Liver (tissue), 9 donors: ENCODE results near the gene PEX19. TPM values are rescaled to one million over a fixed set of nuclear protein-coding genes. Genes with fewer than 3 reads are reported as not detected.

ENCODE experiments used
- DNase-seq: peaks from one replicate; pipeline ENCODE4 v3.0.0-alpha.2; 2017; ENCODE audit warnings: low spot score
- H3K27ac ChIP-seq, 2 donors: one replicate each; pipeline ENCODE4 v1.7.0; 2013; ENCODE audit warnings: inconsistent platforms in 2 of 2, low read length in 2 of 2, control low read depth in 1 of 2, low read depth in 1 of 2, mild to moderate bottlenecking in 1 of 2
- H3K27me3 ChIP-seq, 4 donors: one replicate each; pipeline versions ENCODE4 v1.6.1 to v1.7.0; 2013; ENCODE audit warnings: low read length in 3 of 4, inconsistent platforms in 1 of 4, mild to moderate bottlenecking in 1 of 4, moderate library complexity in 1 of 4; ENCODE audit not compliant: control insufficient read depth in 4 of 4, insufficient read depth in 4 of 4
- H3K36me3 ChIP-seq, 4 donors: one replicate each; pipeline versions ENCODE4 v1.6.1 to v1.7.0; 2013; ENCODE audit warnings: low read length in 3 of 4, mild to moderate bottlenecking in 3 of 4, low read depth in 1 of 4, moderate library complexity in 1 of 4; ENCODE audit not compliant: control insufficient read depth in 4 of 4, insufficient read depth in 3 of 4
- H3K4me1 ChIP-seq, 4 donors: one replicate each; pipeline versions ENCODE4 v1.6.1 to v1.7.0; 2013; ENCODE audit warnings: low read length in 3 of 4, mild to moderate bottlenecking in 3 of 4, moderate library complexity in 1 of 4; ENCODE audit not compliant: control insufficient read depth in 4 of 4, insufficient read depth in 4 of 4
- H3K4me3 ChIP-seq, 3 donors: one replicate each; pipeline versions ENCODE4 v1.6.1 to v1.7.0; 2013; ENCODE audit warnings: low read length in 3 of 3, control low read depth in 1 of 3, low read depth in 1 of 3, mild to moderate bottlenecking in 1 of 3
- H3K9ac ChIP-seq, 2 donors: one replicate each; pipeline ENCODE4 v1.7.0; 2013; ENCODE audit warnings: low read length in 2 of 2, mild to moderate bottlenecking in 2 of 2, moderate library complexity in 2 of 2, control low read depth in 1 of 2, low read depth in 1 of 2
- H3K9me3 ChIP-seq, 4 donors: one replicate each; pipeline versions ENCODE4 v1.6.1 to v1.7.0; 2013; ENCODE audit warnings: low read length in 3 of 4; ENCODE audit not compliant: control insufficient read depth in 4 of 4
- ATF3 ChIP-seq: IDR thresholded peaks from 2 replicates; pipeline ENCODE4 v1.6.1; 2016; ENCODE audit warnings: antibody characterized with exemption
- CTCF ChIP-seq: fragments of 150-350 bp; IDR thresholded peaks from 2 replicates; pipeline ENCODE4 v1.5.1; 2017; ENCODE audit warnings: improper control_type of control experiment, low read depth, low read length; ENCODE audit not compliant: missing input control
- EGR1 ChIP-seq, 2 donors: IDR thresholded peaks; 2 replicates each; pipeline ENCODE4 v1.6.1; 2016 to 2018; ENCODE audit warnings: antibody characterized with exemption in 2 of 2, low read depth in 2 of 2
- FOXA1 ChIP-seq: IDR thresholded peaks from 2 replicates; pipeline ENCODE4 v1.6.1; 2016; ENCODE audit warnings: antibody characterized with exemption
- FOXA2 ChIP-seq: IDR thresholded peaks from 2 replicates; pipeline ENCODE4 v1.6.1; 2016; ENCODE audit warnings: antibody characterized with exemption
- GABPA ChIP-seq, 2 donors: IDR thresholded peaks in 1 of 2; conservative IDR thresholded peaks in 1 of 2; 2 replicates each; pipeline ENCODE4 v1.6.1; 2016; ENCODE audit warnings: antibody characterized with exemption in 2 of 2, mild to moderate bottlenecking in 1 of 2, moderate library complexity in 1 of 2
- HNF4A ChIP-seq, 2 donors: conservative IDR thresholded peaks; 2 replicates each; pipeline ENCODE4 v1.6.1; 2016; ENCODE audit warnings: antibody characterized with exemption in 2 of 2, mild to moderate bottlenecking in 2 of 2
- HNF4G ChIP-seq: IDR thresholded peaks from 2 replicates; pipeline ENCODE4 v1.6.1; 2016; ENCODE audit warnings: antibody characterized with exemption
- JUND ChIP-seq, 2 donors: IDR thresholded peaks; 2 replicates each; pipeline ENCODE4 v1.6.1; 2016; ENCODE audit warnings: antibody characterized with exemption in 2 of 2
- MAX ChIP-seq: IDR thresholded peaks from 2 replicates; pipeline ENCODE4 v1.6.1; 2016; ENCODE audit warnings: antibody characterized with exemption
- NR2F2 ChIP-seq: IDR thresholded peaks from 2 replicates; pipeline ENCODE4 v1.6.1; 2016; ENCODE audit warnings: antibody characterized with exemption
- RAD21 ChIP-seq, 2 donors: IDR thresholded peaks; 2 replicates each; pipeline ENCODE4 v1.6.1; 2016; ENCODE audit warnings: antibody characterized with exemption in 2 of 2, mild to moderate bottlenecking in 2 of 2
- REST ChIP-seq: IDR thresholded peaks from 2 replicates; pipeline ENCODE4 v1.6.1; 2016; ENCODE audit warnings: antibody characterized with exemption, mild to moderate bottlenecking
- RXRA ChIP-seq, 2 donors: IDR thresholded peaks; 2 replicates each; pipeline ENCODE4 v1.6.1; 2017 to 2018; ENCODE audit warnings: antibody characterized with exemption in 2 of 2, mild to moderate bottlenecking in 1 of 2
- SP1 ChIP-seq: IDR thresholded peaks from 2 replicates; pipeline ENCODE4 v1.6.1; 2018; ENCODE audit warnings: antibody characterized with exemption, mild to moderate bottlenecking
- TAF1 ChIP-seq: conservative IDR thresholded peaks from 2 replicates; pipeline ENCODE4 v1.6.1; 2016; ENCODE audit warnings: antibody characterized with exemption, mild to moderate bottlenecking
- WGBS: extraction: QIAGEN DNeasy Blood & Tissue Kit; methylation state at CpG from one replicate; pipeline ENCODE4 v1.1.7; 2013; 5-methylcytosine and 5-hydroxymethylcytosine counted together
- polyA plus RNA-seq, 2 donors: library from polyadenylated mRNA; stranded (reverse) in 1 of 2; unstranded in 1 of 2; fragments of 200-250 nt in 1 of 2; fragments of >200 nt in 1 of 2; fragmentation: Nextera tagmentation in 1 of 2; extraction: Ambion mirVana in 1 of 2; gene quantifications; one replicate each; pipeline versions ENCODE4 v1.2.1 to v1.2.3, GENCODE V29; 2013 to 2015
- total RNA-seq, 2 donors: library from RNA; depleted of rRNA; stranded (reverse); fragments of >200 nt; gene quantifications; one replicate each; pipeline ENCODE4 v1.2.3, GENCODE V29; 2014
- donor health status: healthy.
- donor health status: healthy.
- donor health status: healthy.
- donor health status: healthy.
- donor health status: healthy.

PEX19 gene
- total and polyA plus RNA-seq, 4 donors: 24.8 to 73.9 (median 43.7) TPM

GRCh38 chr1:160326418-160326817 lies 41.5 kb upstream of the PEX19 start:
- no peak overlapping the region for H3K27ac ChIP-seq
- H3K9ac ChIP-seq: no peak overlapping the region
- no peak for DNase-seq
- H3K27me3 ChIP-seq: no peaks in the 10 kb centered on the region
- WGBS: 96% methylated on average over 5 of the region's 5 CpGs
- TF ChIP-seq ATF3 (no peak), SP1 (no peak), RXRA (IDR thresholded peaks at IDR 0.05) (no peak), NR2F2 (no peak), GABPA (IDR thresholded peaks at IDR 0.05 in 1 of 2, conservative IDR thresholded peaks at IDR 0.05 in 1 of 2) (no peak), EGR1 (IDR thresholded peaks at IDR 0.05; ENCODE audit: low read depth in 2 of 2) (no peak), HNF4G (no peak), REST (no peak), MAX (no peak), CTCF (no peak), JUND (IDR thresholded peaks at IDR 0.05) (no peak), RAD21 (IDR thresholded peaks at IDR 0.05) (no peak), HNF4A (conservative IDR thresholded peaks at IDR 0.05) (no peak), FOXA2 (no peak), TAF1 (no peak)
- H3K4me1 ChIP-seq: no peaks in the 10 kb centered on the region
- H3K4me3 ChIP-seq: no peak overlapping the region
- H3K9me3 ChIP-seq: no peaks in the 10 kb centered on the region
- H3K36me3 ChIP-seq: peaks cover 34 to 83% (median 73%) of the 10 kb centered on the region in 4 donors

GRCh38 chr1:160325252-160325651 lies 40.3 kb upstream of the PEX19 start:
- DNase-seq: no peak
- Histone ChIP-seq H3K36me3 (peaks cover 30 to 78% (median 64%) of the 10 kb centered on the region in 4 donors), H3K27ac (no peak overlapping the region), H3K4me1 (no peaks in the 10 kb centered on the region), H3K4me3 (no peak overlapping the region), H3K9me3 (no peaks in the 10 kb centered on the region), H3K9ac (no peak overlapping the region), H3K27me3 (no peaks in the 10 kb centered on the region)
- no peak for TF ChIP-seq TAF1
- no peak for TF ChIP-seq FOXA2
- TF ChIP-seq REST: no peak
- TF ChIP-seq FOXA1: no peak
- TF ChIP-seq EGR1 (IDR thresholded peaks at IDR 0.05; ENCODE audit: low read depth in 2 of 2): no peak
- 93% methylated on average over 4 of the region's 4 CpGs for WGBS
